ENCODE results near the gene CT55. TPM values are rescaled to one million over a fixed set of nuclear protein-coding genes. Genes with fewer than 3 reads are reported as not detected.

Gene CT55
- total and polyA plus RNA-seq, 2 of the 8 experiments (the other 6 are each of a cell fraction or from before 2014, with no cell fraction given) = 0.15 TPM; not detected in 1

GRCh38 chrX:135114392-135114791 is 56.8 kb downstream of the CT55 start:
- Histone ChIP-seq H3K4me3 (ENCODE audit: extremely low read depth in 1 of 4, insufficient read depth in 2 of 4, low read depth in 3 of 4, low read length in 4 of 4) (no peak overlapping the region), H3K18ac (ENCODE audit: extremely low read depth, low read length) (no peak overlapping the region), H2AK5ac (ENCODE audit: low read depth, low read length) (no peak overlapping the region), H4K91ac (replicated peaks; ENCODE audit: insufficient read length, low read length) (no peak overlapping the region), H3K27me3 (replicated peaks in 1 of 4; ENCODE audit: control insufficient read depth in 3 of 4, extremely low read depth in 1 of 4, insufficient read depth in 3 of 4, low read length in 3 of 4) (no peaks in the 10 kb centered on the region), H4K20me1 (replicated peaks in 1 of 2; ENCODE audit: control insufficient read depth in 1 of 2, insufficient read depth in 2 of 2, low read length in 2 of 2) (no peaks in the 10 kb centered on the region), H2BK120ac (replicated peaks; ENCODE audit: low read depth, low read length) (no peak overlapping the region), H3K9me3 (ENCODE audit: insufficient read depth in 2 of 2, low read depth in 1 of 2, low read length in 1 of 2) (no peaks in the 10 kb centered on the region), H3K4me1 (replicated peaks in 1 of 4; ENCODE audit: control insufficient read depth in 3 of 4, insufficient read depth in 4 of 4, low read length in 3 of 4) (no peaks in the 10 kb centered on the region), H3K9ac (replicated peaks in 1 of 4; ENCODE audit: extremely low read depth in 1 of 4, low read depth in 3 of 4, low read length in 3 of 4) (no peak overlapping the region), H3K14ac (ENCODE audit: insufficient read length) (no peak overlapping the region), H3K79me1 (ENCODE audit: low read depth, low read length) (no peaks in the 10 kb centered on the region), H4K8ac (ENCODE audit: extremely low read depth, insufficient read depth, low read length) (no peak overlapping the region), H2BK12ac (ENCODE audit: low read depth, low read length) (no peak overlapping the region), H3K56ac (replicated peaks; ENCODE audit: insufficient read length, low read depth, low read length) (no peak overlapping the region), H3K4me2 (ENCODE audit: insufficient read depth in 1 of 2, low read depth in 2 of 2, low read length in 2 of 2) (no peak overlapping the region), H3K4ac (replicated peaks; ENCODE audit: insufficient read length, low read depth, low read length) (no peak overlapping the region), H3K79me2 (ENCODE audit: control insufficient read depth in 1 of 2, insufficient read depth in 2 of 2, low read length in 2 of 2) (no peaks in the 10 kb centered on the region), H2AFZ (ENCODE audit: low read length) (no peak overlapping the region), H3K27ac (ENCODE audit: low read depth, low read length) (no peak overlapping the region), H2BK20ac (ENCODE audit: low read length) (no peak overlapping the region), H3K36me3 (ENCODE audit: control insufficient read depth in 2 of 4, insufficient read depth in 4 of 4, low read length in 3 of 4) (no peaks in the 10 kb centered on the region), H4K5ac (ENCODE audit: insufficient read length, low read depth, low read length) (no peak overlapping the region), H2BK15ac (ENCODE audit: low read length) (no peak overlapping the region), H2BK5ac (ENCODE audit: low read depth, low read length) (no peak overlapping the region), H3K23ac (ENCODE audit: insufficient read length) (no peak overlapping the region), H3K23me2 (ENCODE audit: low read depth, low read length) (no peaks in the 10 kb centered on the region)
- ChIA-PET CTCF (ENCODE audit: partially characterized antibody) (no interaction called here), POLR2A (ENCODE audit: partially characterized antibody) (no interaction called here)
- FAIRE-seq = no peak
- DNase-seq (ENCODE audit: low read depth in 1 of 2, low spot score in 2 of 2) = no peak
- TF ChIP-seq CBX5 (IDR thresholded peaks at IDR 0.05; ENCODE audit: low read depth, low read length) (no peak), KDM4A (IDR thresholded peaks at IDR 0.05; ENCODE audit: low read depth, low read length, severe bottlenecking) (no peak), NRF1 (IDR thresholded peaks at IDR 0.05; ENCODE audit: low read depth, low read length) (no peak), GABPA (IDR thresholded peaks at IDR 0.05; ENCODE audit: borderline replicate concordance, insufficient read depth, low read length) (no peak), RFX5 (IDR thresholded peaks at IDR 0.05; ENCODE audit: borderline replicate concordance, low read depth, low read length) (no peak), POLR2AphosphoS5 (IDR thresholded peaks at IDR 0.05; ENCODE audit: low read depth, low read length) (no peak), POLR2A (IDR thresholded peaks at IDR 0.05; ENCODE audit: control extremely low read depth in 1 of 2, low read depth in 2 of 2, low read length in 2 of 2) (no peak), RNF2 (IDR thresholded peaks at IDR 0.05; ENCODE audit: borderline replicate concordance, low read depth, low read length, missing control alignments, poor library complexity, severe bottlenecking) (no peak), TBP (IDR thresholded peaks at IDR 0.05; ENCODE audit: low read depth, low read length) (no peak), TAF7 (optimal IDR thresholded peaks at IDR 0.05; ENCODE audit: borderline replicate concordance, low read depth, low read length) (no peak), BCL11A (IDR thresholded peaks at IDR 0.05; ENCODE audit: low read depth in 2 of 2, low read length in 2 of 2) (no peak), SIRT6 (IDR thresholded peaks at IDR 0.05; ENCODE audit: low read length) (no peak), SP4 (IDR thresholded peaks at IDR 0.05; ENCODE audit: low read length) (no peak), CREB1 (IDR thresholded peaks at IDR 0.05) (no peak), YY1 (IDR thresholded peaks at IDR 0.05; ENCODE audit: low read depth, low read length) (no peak)
- 94% methylated on average over 2 of the region's 2 CpGs; no CpG with 5 or more reads in 1 of the 2 experiments for WGBS, 2 experiments (ENCODE audit: extremely low coverage in 1 of 2, insufficient coverage in 1 of 2, insufficient read length in 1 of 2, insufficient replicate concordance in 2 of 2, low coverage in 1 of 2, low lambda C conversion rate in 2 of 2, missing lambda C conversion rate in 1 of 2)
